Measurements from ENCODE around the gene XK. TPM values are rescaled to one million over a fixed set of nuclear protein-coding genes. Genes with fewer than 3 reads are reported as not detected.

Gene XK
- total RNA-seq, 2 donors from 2014 or later, result 9.3 to 9.6 TPM

- intact Hi-C loops (cut with DNase I), result no loop called here
- no peak for ATAC-seq
- H3K9me3 ChIP-seq, result no peaks in the 10 kb centered on the region
- no peak for DNase-seq
- TF ChIP-seq CTCF (IDR thresholded peaks at IDR 0.05) (no peak), POLR2A (IDR thresholded peaks at IDR 0.05) (no peak)
- no peak overlapping the region for H3K27ac ChIP-seq
- H3K36me3 ChIP-seq (replicated peaks in 1 of 2; ENCODE audit: insufficient read depth in 1 of 2, low read depth in 2 of 2), result no peaks in the 10 kb centered on the region
- H3K4me3 ChIP-seq, result no peak overlapping the region
- H3K27me3 ChIP-seq, result no peaks in the 10 kb centered on the region
- no peaks in the 10 kb centered on the region for H3K4me1 ChIP-seq
Measured at GRCh38 chrX:37776283-37776986, 90.8 kb downstream of the XK start.

DNA sequence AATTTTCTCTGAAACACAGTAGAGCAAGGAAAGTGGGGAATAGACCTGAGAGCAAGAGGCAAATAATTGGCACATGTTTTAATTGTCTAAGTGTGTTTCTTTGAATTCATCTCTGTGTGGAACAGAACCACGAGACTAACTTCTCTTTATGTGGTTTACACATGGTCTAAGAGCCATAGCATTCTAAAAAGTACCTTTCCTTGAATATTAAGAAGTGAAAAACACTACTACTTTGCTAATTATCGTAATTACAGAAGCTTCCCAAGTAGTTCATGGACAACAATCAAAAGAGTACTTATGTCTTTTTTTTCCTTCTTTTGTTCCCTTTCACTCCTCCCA lies 91.4 kb downstream of the XK start:
- TF ChIP-seq POLR2A (IDR thresholded peaks at IDR 0.05) (no peak), CTCF (IDR thresholded peaks at IDR 0.05) (no peak)
- Histone ChIP-seq H3K4me1 (no peaks in the 10 kb centered on the region), H3K36me3 (replicated peaks in 1 of 2; ENCODE audit: insufficient read depth in 1 of 2, low read depth in 2 of 2) (no peaks in the 10 kb centered on the region), H3K4me3 (no peak overlapping the region), H3K27me3 (no peaks in the 10 kb centered on the region), H3K27ac (no peak overlapping the region), H3K9me3 (no peaks in the 10 kb centered on the region)
- no peak for DNase-seq
- intact Hi-C loops (cut with DNase I), result no loop called here
- 68 to 88% methylated on average over 2 of the region's 2 CpGs for WGBS, 2 donors
- no peak for ATAC-seq

GRCh38 chrX:37779857-37780256 lies 94.3 kb downstream of the XK start, which contains the start of gene CYBB:
Gene CYBB, plus strand, starts transcription at chrX:37780059. Its CDS starts 19 bp downstream, at chrX:37780078.
- H3K4me1 ChIP-seq, result no peaks in the 10 kb centered on the region
- ATAC-seq, result no peak
- WGBS, 2 donors, result 64 to 77% methylated on average over 2 of the region's 2 CpGs
- intact Hi-C loops (cut with DNase I), result no loop called here
- no peak within 1 kb of the TSS for H3K27ac ChIP-seq
- H3K4me3 ChIP-seq, result no peak within 1 kb of the TSS
- H3K9me3 ChIP-seq, result no peaks in the 10 kb centered on the region
- no peaks in the 10 kb centered on the region for H3K27me3 ChIP-seq
- TF ChIP-seq CTCF (IDR thresholded peaks at IDR 0.05), result no peak
- TF ChIP-seq POLR2A (IDR thresholded peaks at IDR 0.05), result peak in 1 of 3 donors; percentile 31
- no peak for DNase-seq
- H3K36me3 ChIP-seq (replicated peaks in 1 of 2; ENCODE audit: insufficient read depth in 1 of 2, low read depth in 2 of 2), result no peaks in the 10 kb centered on the region

DNA sequence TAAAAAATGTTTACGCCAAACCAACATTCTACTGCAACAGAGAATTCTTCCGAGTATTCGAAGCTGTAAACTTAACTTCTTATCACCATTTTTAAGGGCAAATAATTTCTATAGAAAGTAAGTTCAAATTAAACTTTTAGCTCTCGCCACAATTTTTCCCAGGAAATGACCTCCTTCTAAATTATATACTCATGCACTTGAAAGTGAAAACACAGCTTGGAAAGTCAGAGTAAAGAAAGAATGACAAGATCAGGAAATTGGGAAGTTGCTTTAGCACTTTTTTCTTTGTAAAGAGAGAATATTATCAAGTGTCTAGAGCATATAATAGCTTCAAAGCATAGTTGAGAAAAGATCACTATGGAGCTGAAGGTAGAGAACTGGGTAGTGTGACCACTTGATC lies 95.5 kb downstream of the XK start:
- no peak for ATAC-seq
- H3K4me3 ChIP-seq, result no peak overlapping the region
- no peak overlapping the region for H3K27ac ChIP-seq
- no peaks in the 10 kb centered on the region for H3K9me3 ChIP-seq
- DNase-seq, result no peak
- intact Hi-C loops (cut with DNase I), result no loop called here
- H3K4me1 ChIP-seq, result no peaks in the 10 kb centered on the region
- no peaks in the 10 kb centered on the region for H3K36me3 ChIP-seq (replicated peaks in 1 of 2; ENCODE audit: insufficient read depth in 1 of 2, low read depth in 2 of 2)
- WGBS, 2 donors, result 85 to 94% methylated on average over 4 of the region's 4 CpGs
- H3K27me3 ChIP-seq, result no peaks in the 10 kb centered on the region
- TF ChIP-seq POLR2A (IDR thresholded peaks at IDR 0.05) (no peak), CTCF (IDR thresholded peaks at IDR 0.05) (no peak)

Other genes starting within 250 kb of the XK start
- under 1 TPM in 1 of 2 donors, not detected in 1; 0.26 TPM for gene LANCL3, start 114.1 kb upstream of the XK start, total RNA-seq
- 10 to 100 TPM in 1 of 2 donors, 1 to 10 TPM in 1; 3.6 to 11.2 TPM for gene CYBB, start 94.3 kb downstream of the XK start, total RNA-seq
- 10 to 100 TPM in 1 of 2 donors, 1 to 10 TPM in 1; 6.3 to 27.0 TPM for gene DYNLT3, start 161.8 kb downstream of the XK start, total RNA-seq